IMR-90 (cell line): ENCODE measurements around the gene L1CAM. TPM values are rescaled to one million over a fixed set of nuclear protein-coding genes. Genes with fewer than 3 reads are reported as not detected.

ENCODE experiments used
- ATAC-seq: fragments of 200-7000 bp; cut with Tn5 transposase; 2 replicates; pipeline ENCODE4 v1.9.1; 2020; ENCODE audit warnings: low read depth, mild to moderate bottlenecking, moderate library complexity
- BruUV-seq: library from RNA; stranded (reverse); fragments of 400-500 nt; replicated peaks from 2 replicates; lab custom pipeline; 2021; lab: Mats Ljungman, UMichigan
- CTCF ChIA-PET: fragments of 300-600 bp; formaldehyde crosslinking; extraction: SDS; loops from one replicate; lab custom pipeline; 2021; ENCODE audit warnings: antibody characterized with exemption; lab: Yijun Ruan, JAX
- POLR2A ChIA-PET: fragments of 300-600 bp; sonication (Branson Sonifier 250); formaldehyde crosslinking; loops from one replicate; lab custom pipeline; 2022; ENCODE audit warnings: antibody characterized with exemption; ENCODE audit not compliant: unreplicated experiment; lab: Charles Lee
- DNase-seq: peaks from one replicate; pipeline ENCODE4 v3.0.0; 2013
- H2AFZ ChIP-seq: replicated peaks from 2 replicates; pipeline ENCODE3; 2013; ENCODE audit warnings: low read length, mild to moderate bottlenecking; ENCODE audit not compliant: poor library complexity
- H2AK5ac ChIP-seq: 2 replicates; pipeline ENCODE4 v1.6.1; 2013; ENCODE audit warnings: low read depth, low read length, inconsistent platforms
- H2AK9ac ChIP-seq: replicated peaks from 2 replicates; pipeline ENCODE3; 2013; ENCODE audit warnings: mild to moderate bottlenecking, low read depth, low read length, moderate library complexity; ENCODE audit not compliant: poor library complexity
- H2BK120ac ChIP-seq: 2 replicates; pipeline ENCODE4 v1.6.1; 2013; ENCODE audit warnings: low read depth, low read length, inconsistent platforms
- H2BK15ac ChIP-seq: 3 replicates; pipeline ENCODE4 v1.6.1; 2013; ENCODE audit warnings: low read depth, low read length, inconsistent platforms
- H2BK20ac ChIP-seq: 2 replicates; pipeline ENCODE4 v1.6.1; 2013; ENCODE audit warnings: low read depth, mild to moderate bottlenecking, inconsistent platforms, low read length, moderate library complexity
- H2BK5ac ChIP-seq: 2 replicates; pipeline ENCODE4 v1.6.1; 2013; ENCODE audit warnings: mild to moderate bottlenecking, low read depth, low read length, inconsistent platforms; ENCODE audit not compliant: poor library complexity, severe bottlenecking
- H3K14ac ChIP-seq: replicated peaks from 2 replicates; pipeline ENCODE4 v1.6.1; 2013; ENCODE audit warnings: low read depth, low read length, inconsistent platforms
- H3K18ac ChIP-seq: 2 replicates; pipeline ENCODE4 v1.6.1; 2013; ENCODE audit warnings: low read depth, low read length, control low read depth
- H3K23ac ChIP-seq: 2 replicates; pipeline ENCODE4 v1.6.1; 2013; ENCODE audit warnings: low read depth, low read length, inconsistent platforms
- H3K27ac ChIP-seq: 2 replicates; pipeline ENCODE4 v1.5.1; 2013; ENCODE audit warnings: mild to moderate bottlenecking, control low read depth, low read length; ENCODE audit not compliant: insufficient read depth
- H3K27me3 ChIP-seq: 2 replicates; pipeline ENCODE4 v1.6.1; 2013; ENCODE audit warnings: low read length; ENCODE audit not compliant: control insufficient read depth, insufficient read depth
- H3K36me3 ChIP-seq: 2 replicates; pipeline ENCODE4 v1.6.1; 2013; ENCODE audit warnings: low read length, mixed read lengths; ENCODE audit not compliant: control insufficient read depth, insufficient read depth
- H3K4ac ChIP-seq: 2 replicates; pipeline ENCODE4 v1.6.1; 2013; ENCODE audit warnings: low read depth, low read length, inconsistent platforms
- H3K4me1 ChIP-seq: 2 replicates; pipeline ENCODE4 v1.6.1; 2013; ENCODE audit warnings: low read length, mixed read lengths; ENCODE audit not compliant: control insufficient read depth, insufficient read depth
- H3K4me2 ChIP-seq: 2 replicates; pipeline ENCODE4 v1.6.1; 2013; ENCODE audit warnings: low read depth, mild to moderate bottlenecking, control low read depth, low read length, moderate library complexity
- H3K4me3 ChIP-seq: 2 replicates; pipeline ENCODE4 v1.5.1; 2013; ENCODE audit warnings: low read depth, mild to moderate bottlenecking, control low read depth, low read length, moderate library complexity; ENCODE audit not compliant: insufficient read depth
- H3K56ac ChIP-seq: 2 replicates; pipeline ENCODE4 v1.6.1; 2013; ENCODE audit warnings: low read length, inconsistent platforms; ENCODE audit not compliant: insufficient read depth; ENCODE audit errors: extremely low read depth
- H3K79me1 ChIP-seq, 2 experiments: 2 replicates each; pipeline ENCODE4 v1.6.1; 2013; ENCODE audit warnings: low read length in 2 of 2, inconsistent platforms in 1 of 2, low read depth in 1 of 2
- H3K9ac ChIP-seq: 2 replicates; pipeline ENCODE4 v1.6.1; 2013; ENCODE audit warnings: low read depth, low read length, control low read depth
- H3K9me1 ChIP-seq: 2 replicates; pipeline ENCODE4 v1.6.1; 2013; ENCODE audit warnings: low read length, inconsistent platforms; ENCODE audit not compliant: insufficient read depth
- H3K9me3 ChIP-seq: 2 replicates; pipeline ENCODE4 v1.6.1; 2013; ENCODE audit warnings: low read length; ENCODE audit not compliant: control insufficient read depth, insufficient read depth
- H4K20me1 ChIP-seq: 2 replicates; pipeline ENCODE4 v1.6.1; 2013; ENCODE audit warnings: low read length, inconsistent platforms; ENCODE audit not compliant: insufficient read depth
- H4K5ac ChIP-seq: 2 replicates; pipeline ENCODE4 v1.6.1; 2013; ENCODE audit warnings: mild to moderate bottlenecking, low read depth, low read length, control low read depth
- H4K8ac ChIP-seq, 2 experiments: 2 replicates each; pipeline ENCODE4 v1.6.1; 2013; ENCODE audit warnings: low read depth in 2 of 2, low read length in 2 of 2, control low read depth in 1 of 2, inconsistent platforms in 1 of 2
- H4K91ac ChIP-seq: 2 replicates; pipeline ENCODE4 v1.6.1; 2013; ENCODE audit warnings: low read depth, low read length, inconsistent platforms; ENCODE audit not compliant: insufficient read depth
- CEBPB ChIP-seq: IDR thresholded peaks from 2 replicates; pipeline ENCODE4 v1.6.1; 2012; ENCODE audit warnings: low read depth, low read length, improper control_type of control experiment
- FOS ChIP-seq: fragments of 150-350 bp; IDR thresholded peaks from 2 replicates; pipeline ENCODE4 v1.6.1; 2016; ENCODE audit warnings: low read depth, low read length
- MAZ ChIP-seq: IDR thresholded peaks from 2 replicates; pipeline ENCODE4 v1.6.1; 2012; ENCODE audit warnings: low read depth, mild to moderate bottlenecking, low read length, improper control_type of control experiment, moderate library complexity, borderline replicate concordance
- RAD21 ChIP-seq: IDR thresholded peaks from 2 replicates; pipeline ENCODE4 v1.6.1; 2012; ENCODE audit warnings: low read length, improper control_type of control experiment
- RFX5 ChIP-seq: IDR thresholded peaks from 2 replicates; pipeline ENCODE4 v1.8.0; 2012; ENCODE audit warnings: low read depth, mild to moderate bottlenecking, low read length, moderate library complexity
- WGBS, 2 experiments: methylation state at CpG; one replicate each; pipeline versions ENCODE4 v1.1.5 to v1.1.7; 2013; ENCODE audit warnings: missing lambda C conversion rate in 2 of 2; ENCODE audit not compliant: insufficient read length in 1 of 2; ENCODE audit errors: extremely low coverage in 2 of 2; 5-methylcytosine and 5-hydroxymethylcytosine counted together
- dilution Hi-C: fragments of 300-500 bp; cut with HindIII; formaldehyde crosslinking; loops from one replicate; pipeline ENCODE4 v1.14.3; 2018; ENCODE audit warnings: low sequenced_read_pairs; ENCODE audit not compliant: unreplicated experiment
- in situ Hi-C: fragments of 300-500 bp; cut with MboI; formaldehyde crosslinking; loops from 3 replicates; pipeline ENCODE4 v1.14.3; 2019; ENCODE audit warnings: low sequenced_read_pairs, inconsistent platforms, mixed read lengths
- intact Hi-C: fragments of 100-400 bp; cut with micrococcal nuclease; formaldehyde crosslinking; loops from 2 replicates; pipeline ENCODE4 v1.10.0; 2022
- polyA plus RNA-seq, 3 experiments: library from polyadenylated mRNA; depleted of rRNA; stranded (reverse); fragments of >200 nt; gene quantifications; 2 replicates each; pipeline ENCODE4 v1.2.3, GENCODE V29; 2012; ENCODE audit warnings: low replicate concordance in 1 of 3
- total RNA-seq: library from RNA; depleted of rRNA; stranded (reverse); fragments of >200 nt; gene quantifications from 2 replicates; pipeline ENCODE4 v1.2.3, GENCODE V29; 2012

The L1CAM gene
- total and polyA plus RNA-seq, 2 of the 4 experiments (the other 2 are of a cell fraction), result 0.36 to 1.9 TPM

DNA sequence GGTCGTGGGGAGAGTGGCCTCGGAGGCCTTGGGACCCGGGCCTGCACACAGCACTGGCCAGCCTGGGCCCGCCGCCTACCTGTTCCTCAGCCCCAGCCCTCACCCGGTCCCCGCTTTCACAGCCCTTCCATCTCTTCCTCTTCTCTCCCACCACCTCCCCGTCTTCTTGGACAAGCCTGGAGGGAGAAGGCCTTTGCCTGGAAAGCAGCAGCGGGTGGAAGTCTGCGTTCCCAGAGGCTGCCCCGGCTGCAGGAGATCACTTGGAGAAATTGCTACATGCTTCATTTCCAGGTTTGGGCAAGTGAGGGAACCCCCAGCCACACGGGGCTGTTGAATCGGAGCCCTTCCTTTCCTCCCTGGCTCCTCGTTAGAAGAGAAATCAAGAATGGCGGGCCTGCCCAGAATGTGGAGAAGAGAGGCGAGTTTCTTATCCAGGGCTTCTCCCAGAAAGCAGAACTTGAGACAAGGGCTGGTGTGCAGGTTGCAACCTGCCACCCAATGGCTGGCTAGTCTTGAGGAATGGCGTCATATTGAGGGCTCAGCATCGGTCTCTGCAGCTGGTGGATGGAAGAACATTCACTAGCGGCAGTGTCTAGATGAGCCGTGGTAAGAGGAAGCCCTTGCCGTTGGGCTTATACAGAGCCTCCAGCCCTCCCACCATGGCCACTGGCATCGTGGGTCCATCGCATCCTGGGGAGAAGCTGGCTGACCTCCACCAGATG, 54.4 kb downstream of the L1CAM start:
- H3K18ac ChIP-seq, result no peak overlapping the region
- peaks cover 20% of the 10 kb centered on the region; the same call in 1 of the 2 replicates for H3K9me3 ChIP-seq
- H4K5ac ChIP-seq, result no peak overlapping the region
- no peak overlapping the region for H4K8ac ChIP-seq
- H3K79me1 ChIP-seq, result no peaks in the 10 kb centered on the region
- no TSS peak for BruUV-seq
- no peaks in the 10 kb centered on the region; the same call in 1 of the 2 replicates for H4K20me1 ChIP-seq
- no peaks in the 10 kb centered on the region for H3K36me3 ChIP-seq
- no peak overlapping the region for H3K14ac ChIP-seq
- no peak for ATAC-seq
- dilution Hi-C loops, result no loop called here
- DNase-seq, result no peak
- no peak overlapping the region for H3K9ac ChIP-seq
- no peak overlapping the region for H3K56ac ChIP-seq
- intact Hi-C loops, result no loop called here
- H3K4me3 ChIP-seq, result no peak overlapping the region
- WGBS, 2 experiments, result 67% methylated on average over 9 of the region's 23 CpGs; no CpG with 5 or more reads in 1 of the 2 experiments
- no peak overlapping the region for H3K27ac ChIP-seq
- no peak overlapping the region for H2AK9ac ChIP-seq
- H2AFZ ChIP-seq, result no peak overlapping the region
- H2BK15ac ChIP-seq, result no peak overlapping the region
- H3K23ac ChIP-seq, result no peak overlapping the region
- in situ Hi-C loops, result no loop called here
- no peak overlapping the region for H2AK5ac ChIP-seq
- no peak overlapping the region for H4K91ac ChIP-seq
- ChIA-PET POLR2A (no interaction called here), CTCF (no interaction called here)
- peaks cover 48% of the 10 kb centered on the region for H3K27me3 ChIP-seq
- no peak overlapping the region for H2BK5ac ChIP-seq
- H2BK20ac ChIP-seq, result no peak overlapping the region
- no peaks in the 10 kb centered on the region for H3K9me1 ChIP-seq
- H3K4me1 ChIP-seq, result no peaks in the 10 kb centered on the region
- no peak overlapping the region for H3K4ac ChIP-seq
- H2BK120ac ChIP-seq, result no peak overlapping the region
- no peak overlapping the region for H3K4me2 ChIP-seq
- no peak for TF ChIP-seq RAD21
- TF ChIP-seq MAZ, result no peak
- no peak for TF ChIP-seq RFX5
- TF ChIP-seq CEBPB, result no peak
- TF ChIP-seq FOS, result no peak
